Measurements from ENCODE around the gene KCNN3.

DNA sequence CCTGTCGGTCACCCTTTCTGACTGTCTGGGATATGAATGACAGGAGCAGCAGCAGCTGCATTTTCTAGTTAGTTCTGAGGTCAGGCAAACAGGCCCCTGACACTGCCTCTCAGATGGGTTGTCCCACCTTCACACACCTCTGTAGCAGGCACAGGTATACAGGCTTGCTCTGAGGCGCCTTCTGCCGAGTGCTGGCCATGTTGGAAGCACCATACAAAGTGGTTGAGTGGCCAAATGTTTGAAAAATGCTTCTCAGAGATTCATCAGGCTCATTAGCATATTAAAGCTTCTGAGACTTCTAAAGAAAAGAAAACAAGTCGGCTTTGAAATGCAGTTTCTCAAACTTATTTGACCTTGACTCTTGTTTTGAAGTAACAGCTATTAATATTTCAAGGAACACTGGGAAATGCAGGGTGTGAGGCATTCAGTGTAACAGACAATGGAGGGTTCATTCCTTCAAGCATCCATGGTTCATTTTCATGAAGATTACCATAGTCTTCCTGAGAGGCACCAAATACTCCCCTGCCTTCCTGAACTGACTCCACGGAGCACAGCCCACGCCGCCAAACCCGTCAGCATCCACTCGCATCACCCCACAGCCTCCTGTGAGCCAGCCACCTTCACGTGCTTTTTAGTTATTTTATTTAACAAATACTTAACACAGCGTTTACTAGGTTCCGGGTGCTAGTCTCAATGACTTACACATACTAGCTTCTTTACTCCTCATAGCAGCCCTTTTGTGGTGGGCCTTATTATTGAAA lies 81.8 kb downstream of the KCNN3 start:
- TF ChIP-seq POLR2AphosphoS5 (IDR thresholded peaks at IDR 0.05; ENCODE audit: low read depth, low read length), result no peak
- no peak for TF ChIP-seq POLR2A (IDR thresholded peaks at IDR 0.05; ENCODE audit: low read depth, low read length)
- TF ChIP-seq SPI1 (IDR thresholded peaks at IDR 0.05; ENCODE audit: low read depth, low read length), result no peak

Measured in GM12891 (cell line).